ENCODE results near the gene LEP.

Gene LEP

DNA sequence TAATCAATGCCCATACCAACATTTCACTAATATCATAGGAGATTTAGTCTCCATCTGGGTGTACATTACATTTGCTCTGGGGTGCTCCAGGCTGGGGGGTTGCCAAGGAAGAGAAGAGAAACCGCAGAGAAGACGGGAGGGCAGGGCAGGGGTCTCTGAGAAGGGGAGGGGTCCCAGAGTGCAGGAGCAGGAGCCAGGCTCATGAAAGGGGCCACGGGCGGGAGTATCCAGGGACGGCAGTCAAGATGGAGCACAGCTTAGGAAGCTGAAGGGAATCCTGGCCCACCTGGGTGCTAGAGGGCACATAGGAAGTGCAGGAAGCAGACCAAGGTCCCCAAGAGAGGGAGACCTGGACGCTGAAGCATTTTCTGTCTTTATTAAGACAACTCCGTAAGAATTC lies 2.2 kb downstream of the LEP start:
- H3K27me3 ChIP-seq (ENCODE audit: low read depth, low read length), result 0 out of 2 replicates have a peak, but pooled peaks cover 15% of the 10 kb centered on the region
- no peaks in the 10 kb centered on the region for H4K20me1 ChIP-seq (ENCODE audit: insufficient read depth, low read length)
- no peak overlapping the region for H3K4me2 ChIP-seq (ENCODE audit: low read length)
- H3K79me2 ChIP-seq (ENCODE audit: low read length), result no peaks in the 10 kb centered on the region
- H3K4me1 ChIP-seq (ENCODE audit: low read length), result no peaks in the 10 kb centered on the region
- no peak overlapping the region for H3K4me3 ChIP-seq (ENCODE audit: low read length)
- H3K9me3 ChIP-seq (ENCODE audit: insufficient read depth, low read length), result no peaks in the 10 kb centered on the region
- H2AFZ ChIP-seq (ENCODE audit: low read depth, low read length), result no peak overlapping the region
- no peak overlapping the region for H3K9ac ChIP-seq (ENCODE audit: low read length)
- H3K36me3 ChIP-seq (replicated peaks; ENCODE audit: low read depth, low read length), result no peaks in the 10 kb centered on the region
- TF ChIP-seq, protein P1, sequence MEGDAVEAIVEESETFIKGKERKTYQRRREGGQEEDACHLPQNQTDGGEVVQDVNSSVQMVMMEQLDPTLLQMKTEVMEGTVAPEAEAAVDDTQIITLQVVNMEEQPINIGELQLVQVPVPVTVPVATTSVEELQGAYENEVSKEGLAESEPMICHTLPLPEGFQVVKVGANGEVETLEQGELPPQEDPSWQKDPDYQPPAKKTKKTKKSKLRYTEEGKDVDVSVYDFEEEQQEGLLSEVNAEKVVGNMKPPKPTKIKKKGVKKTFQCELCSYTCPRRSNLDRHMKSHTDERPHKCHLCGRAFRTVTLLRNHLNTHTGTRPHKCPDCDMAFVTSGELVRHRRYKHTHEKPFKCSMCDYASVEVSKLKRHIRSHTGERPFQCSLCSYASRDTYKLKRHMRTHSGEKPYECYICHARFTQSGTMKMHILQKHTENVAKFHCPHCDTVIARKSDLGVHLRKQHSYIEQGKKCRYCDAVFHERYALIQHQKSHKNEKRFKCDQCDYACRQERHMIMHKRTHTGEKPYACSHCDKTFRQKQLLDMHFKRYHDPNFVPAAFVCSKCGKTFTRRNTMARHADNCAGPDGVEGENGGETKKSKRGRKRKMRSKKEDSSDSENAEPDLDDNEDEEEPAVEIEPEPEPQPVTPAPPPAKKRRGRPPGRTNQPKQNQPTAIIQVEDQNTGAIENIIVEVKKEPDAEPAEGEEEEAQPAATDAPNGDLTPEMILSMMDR (IDR thresholded peaks at IDR 0.05; ENCODE audit: low read depth, low read length), result no peak
- TF ChIP-seq EZH2phosphoT487 (IDR thresholded peaks at IDR 0.05; ENCODE audit: low read depth), result no peak
- H3K27ac ChIP-seq (ENCODE audit: low read length), result no peak overlapping the region

DNA sequence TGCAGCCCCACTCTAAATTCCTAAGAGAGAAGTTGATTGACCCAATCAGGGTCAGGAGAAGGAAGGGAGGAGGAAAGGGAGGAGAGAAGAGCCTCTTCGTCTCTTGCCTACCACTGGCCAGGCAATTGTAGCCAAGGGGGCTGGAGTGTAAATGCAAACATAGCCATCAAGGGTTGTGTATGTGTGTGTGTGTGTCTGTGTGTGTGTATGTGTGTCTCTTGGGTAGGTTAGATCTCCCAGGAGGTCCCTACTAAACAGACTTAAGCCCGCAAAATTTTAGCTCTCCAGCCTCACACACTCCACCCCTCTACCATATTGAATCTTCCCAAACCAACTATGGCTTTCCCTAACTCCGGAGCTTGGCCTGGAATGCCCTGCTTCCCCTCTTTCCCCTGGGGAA lies 3.8 kb downstream of the LEP start:
- no peak for TF ChIP-seq EZH2phosphoT487 (IDR thresholded peaks at IDR 0.05; ENCODE audit: low read depth)
- TF ChIP-seq, protein P1 (IDR thresholded peaks at IDR 0.05; ENCODE audit: low read depth, low read length), result no peak
- Histone ChIP-seq H3K4me3 (ENCODE audit: low read length) (no peak overlapping the region), H3K79me2 (ENCODE audit: low read length) (no peaks in the 10 kb centered on the region), H3K9me3 (ENCODE audit: insufficient read depth, low read length) (no peaks in the 10 kb centered on the region), H3K4me1 (ENCODE audit: low read length) (no peaks in the 10 kb centered on the region), H3K36me3 (replicated peaks; ENCODE audit: low read depth, low read length) (no peaks in the 10 kb centered on the region), H4K20me1 (ENCODE audit: insufficient read depth, low read length) (no peaks in the 10 kb centered on the region), H3K27me3 (ENCODE audit: low read depth, low read length) (peaks cover 18% of the 10 kb centered on the region; the same call in 1 of the 2 replicates), H2AFZ (ENCODE audit: low read depth, low read length) (no peak overlapping the region), H3K9ac (ENCODE audit: low read length) (no peak overlapping the region), H3K27ac (ENCODE audit: low read length) (no peak overlapping the region), H3K4me2 (ENCODE audit: low read length) (no peak overlapping the region)

DNA sequence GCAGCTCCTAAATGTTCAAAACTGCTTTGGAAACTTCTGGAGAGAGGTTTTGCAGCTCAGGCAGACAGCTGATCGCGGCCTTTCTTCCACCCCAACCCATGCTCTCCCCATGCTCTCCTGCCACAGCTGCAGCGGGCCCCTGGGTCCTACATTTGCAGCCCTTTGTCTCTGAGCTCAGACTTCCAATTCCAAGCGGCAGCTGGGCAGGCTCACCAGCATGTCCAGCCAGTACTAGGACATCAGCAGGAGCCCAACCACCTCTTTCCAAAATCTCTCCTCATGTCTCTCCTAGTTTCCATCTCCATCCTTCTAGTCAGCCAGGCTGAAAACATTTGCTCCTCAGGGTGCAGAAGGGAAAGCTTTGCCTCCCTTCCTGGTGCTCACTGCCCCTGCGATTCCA lies 6.0 kb downstream of the LEP start:
- Histone ChIP-seq H3K36me3 (replicated peaks; ENCODE audit: low read depth, low read length) (no peaks in the 10 kb centered on the region), H2AFZ (ENCODE audit: low read depth, low read length) (no peak overlapping the region), H3K27me3 (ENCODE audit: low read depth, low read length) (peaks cover 23% of the 10 kb centered on the region; the same call in 1 of the 2 replicates), H3K79me2 (ENCODE audit: low read length) (no peaks in the 10 kb centered on the region), H3K9me3 (ENCODE audit: insufficient read depth, low read length) (no peaks in the 10 kb centered on the region), H4K20me1 (ENCODE audit: insufficient read depth, low read length) (no peaks in the 10 kb centered on the region), H3K4me3 (ENCODE audit: low read length) (no peak overlapping the region), H3K4me2 (ENCODE audit: low read length) (no peak overlapping the region), H3K9ac (ENCODE audit: low read length) (no peak overlapping the region), H3K4me1 (ENCODE audit: low read length) (no peaks in the 10 kb centered on the region), H3K27ac (ENCODE audit: low read length) (no peak overlapping the region)
- no peak for TF ChIP-seq EZH2phosphoT487 (IDR thresholded peaks at IDR 0.05; ENCODE audit: low read depth)
- TF ChIP-seq, protein P1 (IDR thresholded peaks at IDR 0.05; ENCODE audit: low read depth, low read length), result no peak

DNA sequence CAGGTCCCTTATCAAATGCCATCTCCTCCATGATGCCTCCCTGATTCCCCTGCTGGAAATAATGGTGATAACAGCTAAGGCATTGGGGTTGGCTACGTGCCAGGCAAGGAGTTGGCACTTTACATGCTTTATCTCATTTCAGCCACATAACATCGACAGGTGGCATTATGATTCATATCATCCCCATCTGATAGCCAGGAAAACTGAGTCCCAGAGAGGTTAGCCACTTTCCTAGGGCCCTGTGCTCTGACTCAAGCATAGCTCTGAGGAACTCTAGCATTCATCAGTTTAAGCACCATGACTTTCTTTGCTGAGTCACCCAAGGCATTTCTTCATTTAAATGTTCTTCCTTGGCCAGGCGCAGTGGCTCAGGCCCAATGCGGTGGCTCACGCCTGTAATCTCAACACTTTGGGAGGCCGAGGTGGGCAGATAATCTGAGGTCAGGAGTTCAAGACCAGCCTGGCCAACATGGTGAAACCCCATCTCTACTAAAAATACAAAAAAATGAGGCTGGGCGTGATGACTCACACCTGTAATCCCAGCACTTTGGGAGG lies 6.6 kb downstream of the LEP start:
- Histone ChIP-seq H4K20me1 (ENCODE audit: insufficient read depth, low read length) (no peaks in the 10 kb centered on the region), H2AFZ (ENCODE audit: low read depth, low read length) (no peak overlapping the region), H3K36me3 (replicated peaks; ENCODE audit: low read depth, low read length) (no peaks in the 10 kb centered on the region), H3K4me3 (ENCODE audit: low read length) (no peak overlapping the region), H3K4me1 (ENCODE audit: low read length) (no peaks in the 10 kb centered on the region), H3K9me3 (ENCODE audit: insufficient read depth, low read length) (no peaks in the 10 kb centered on the region), H3K27me3 (ENCODE audit: low read depth, low read length) (peaks cover 17% of the 10 kb centered on the region; the same call in 1 of the 2 replicates), H3K4me2 (ENCODE audit: low read length) (no peak overlapping the region), H3K9ac (ENCODE audit: low read length) (no peak overlapping the region), H3K79me2 (ENCODE audit: low read length) (no peaks in the 10 kb centered on the region), H3K27ac (ENCODE audit: low read length) (no peak overlapping the region)
- TF ChIP-seq, protein P1 (IDR thresholded peaks at IDR 0.05; ENCODE audit: low read depth, low read length), result no peak
- TF ChIP-seq EZH2phosphoT487 (IDR thresholded peaks at IDR 0.05; ENCODE audit: low read depth), result no peak
